CD14-positive monocyte (primary cell): Measurements from ENCODE around the gene PPP2R2D. TPM values are rescaled to one million over a fixed set of nuclear protein-coding genes. Genes with fewer than 3 reads are reported as not detected.
A peak's percentile ranks its signal among the peaks of the same experiment; 100 is the strongest.

Source experiments
- DNase-seq, 3 donors: peaks; one replicate each; pipeline ENCODE4 v3.0.0-alpha.2; 2011 to 2022
- H2AFZ ChIP-seq: 2 replicates; pipeline ENCODE4 v1.6.0; 2012; ENCODE audit warnings: mild to moderate bottlenecking, low read depth, low read length, inconsistent platforms; ENCODE audit not compliant: insufficient read depth, poor library complexity, severe bottlenecking
- H3K27ac ChIP-seq, 2 donors: 1 replicate in 1 of 2; 2 replicates in 1 of 2; pipeline ENCODE4 v1.5.1; 2012 to 2013; ENCODE audit warnings: low read length in 2 of 2, control low read depth in 1 of 2, inconsistent platforms in 1 of 2, low read depth in 1 of 2, mild to moderate bottlenecking in 1 of 2
- H3K27me3 ChIP-seq, 2 donors: one replicate each; pipeline versions ENCODE4 v1.6.0 to v1.6.1; 2011 to 2013; ENCODE audit warnings: low read length in 2 of 2; ENCODE audit not compliant: control insufficient read depth in 2 of 2, insufficient read depth in 2 of 2
- H3K36me3 ChIP-seq, 2 donors: replicated peaks in 1 of 2; 1 replicate in 1 of 2; 2 replicates in 1 of 2; pipeline versions ENCODE4 v1.5.1 to v1.6.1; 2012 to 2013; ENCODE audit warnings: low read length in 2 of 2, control low read depth in 1 of 2, inconsistent platforms in 1 of 2, mild to moderate bottlenecking in 1 of 2; ENCODE audit not compliant: insufficient read depth in 2 of 2, control insufficient read depth in 1 of 2
- H3K4me1 ChIP-seq, 2 donors: 1 replicate in 1 of 2; 2 replicates in 1 of 2; pipeline versions ENCODE4 v1.5.1 to v1.6.1; 2012 to 2013; ENCODE audit warnings: low read length in 2 of 2, control low read depth in 1 of 2, inconsistent platforms in 1 of 2, mild to moderate bottlenecking in 1 of 2, moderate library complexity in 1 of 2; ENCODE audit not compliant: insufficient read depth in 2 of 2, control insufficient read depth in 1 of 2
- H3K4me2 ChIP-seq: replicated peaks from 2 replicates; pipeline ENCODE3; 2012; ENCODE audit warnings: low read length, moderate library complexity, mild to moderate bottlenecking; ENCODE audit not compliant: poor library complexity, severe bottlenecking; ENCODE audit errors: extremely low read depth
- H3K4me3 ChIP-seq, 3 experiments: fragments of 200-600 bp in 1 of 3; sonication (generic) in 1 of 3; replicated peaks in 1 of 3; 1 replicate in 2 of 3; 2 replicates in 1 of 3; pipeline ENCODE4 v1.5.1; 2011 to 2013; ENCODE audit warnings: low read length in 3 of 3, mild to moderate bottlenecking in 3 of 3, control low read depth in 2 of 3, low read depth in 2 of 3, inconsistent platforms in 1 of 3, moderate library complexity in 1 of 3
- H3K79me2 ChIP-seq: 2 replicates; pipeline ENCODE4 v1.6.0; 2012; ENCODE audit warnings: mild to moderate bottlenecking, control low read depth, inconsistent platforms, low read length, moderate library complexity; ENCODE audit not compliant: insufficient read depth
- H3K9ac ChIP-seq: 2 replicates; pipeline ENCODE4 v1.6.0; 2017; ENCODE audit warnings: low read length, mild to moderate bottlenecking; ENCODE audit not compliant: insufficient read depth, poor library complexity, severe bottlenecking
- H3K9me3 ChIP-seq, 2 donors: replicated peaks in 1 of 2; 1 replicate in 1 of 2; 2 replicates in 1 of 2; pipeline versions ENCODE4 v1.5.1 to v1.6.1; 2012 to 2013; ENCODE audit warnings: low read length in 2 of 2, control low read depth in 1 of 2; ENCODE audit not compliant: control insufficient read depth in 1 of 2, insufficient read depth in 1 of 2
- H4K20me1 ChIP-seq: 2 replicates; pipeline ENCODE4 v1.6.0; 2012; ENCODE audit warnings: mild to moderate bottlenecking, low read length, control low read depth, moderate library complexity; ENCODE audit not compliant: insufficient read depth
- H3K27ac Mint-ChIP-seq, 7 donors: one replicate each; pipeline ENCODE4 v1.8.0; 2020; ENCODE audit warnings: mild to moderate bottlenecking in 7 of 7, mixed read lengths in 7 of 7, moderate library complexity in 6 of 7, inconsistent platforms in 2 of 7
- H3K27me3 Mint-ChIP-seq, 3 donors: one replicate each; pipeline ENCODE4 v1.8.0; 2021 to 2022; ENCODE audit warnings: low read depth in 3 of 3, mild to moderate bottlenecking in 3 of 3, mixed read lengths in 3 of 3, moderate library complexity in 3 of 3, inconsistent platforms in 1 of 3
- H3K36me3 Mint-ChIP-seq, 2 donors: one replicate each; pipeline ENCODE4 v1.8.0; 2020; ENCODE audit warnings: mixed read lengths in 2 of 2, inconsistent platforms in 1 of 2, mild to moderate bottlenecking in 1 of 2
- H3K4me1 Mint-ChIP-seq: one replicate; pipeline ENCODE4 v1.8.0; 2020; ENCODE audit warnings: mild to moderate bottlenecking, mixed read lengths
- H3K4me3 Mint-ChIP-seq, 2 donors: one replicate each; pipeline ENCODE4 v1.8.0; 2020; ENCODE audit warnings: mild to moderate bottlenecking in 2 of 2, mixed read lengths in 2 of 2, moderate library complexity in 1 of 2
- H3K9me3 Mint-ChIP-seq, 7 donors: one replicate each; pipeline ENCODE4 v1.8.0; 2020 to 2022; ENCODE audit warnings: mixed read lengths in 7 of 7, mild to moderate bottlenecking in 6 of 7, moderate library complexity in 6 of 7, inconsistent platforms in 2 of 7
- CTCF ChIP-seq: fragments of 200-600 bp; IDR thresholded peaks from one replicate; pipeline ENCODE4 v1.8.0; 2022; ENCODE audit warnings: antibody characterized with exemption, mild to moderate bottlenecking
- WGBS: methylation state at CpG from one replicate; pipeline ENCODE4 v1.1.5; 2013; ENCODE audit warnings: missing lambda C conversion rate; ENCODE audit not compliant: insufficient coverage; 5-methylcytosine and 5-hydroxymethylcytosine counted together
- intact Hi-C, 2 donors: fragments of 100-400 bp; cut with micrococcal nuclease; formaldehyde crosslinking; loops; one replicate each; pipeline versions ENCODE4 v1.15.0 to v1.15.1; 2023
- polyA plus RNA-seq, 3 donors: library from polyadenylated mRNA; depleted of rRNA in 1 of 3; unstranded in 2 of 3; stranded (reverse) in 1 of 3; fragments of 300-500 nt in 2 of 3; fragments of >200 nt in 1 of 3; fragmentation: Illumina TruSeq in 2 of 3; gene quantifications; 1 replicate in 2 of 3; 2 replicates in 1 of 3; pipeline ENCODE4 v1.2.3, GENCODE V29; 2012 to 2021

PPP2R2D gene
- polyA plus RNA-seq, 3 donors, result 12.8 to 23.5 (median 12.9) TPM

- peak overlapping the region in 3 of 7 donors; percentile 34 to 37 (median 37) for H3K27ac Mint-ChIP-seq
- no peaks in the 10 kb centered on the region for H3K27me3 Mint-ChIP-seq
- Histone ChIP-seq H3K4me3 (no peak overlapping the region), H3K79me2 (peaks cover 98% of the 10 kb centered on the region), H3K4me1 (peaks cover 5 to 23% of the 10 kb centered on the region in 2 donors), H2AFZ (no peak overlapping the region), H3K9ac (no peak overlapping the region), H3K27ac (no peak overlapping the region), H3K9me3 (peaks cover 5 to 8% of the 10 kb centered on the region in 2 donors), H3K27me3 (no peaks in the 10 kb centered on the region), H3K36me3 (peaks cover 2 to 17% of the 10 kb centered on the region in 2 donors), H3K4me2 (no peak overlapping the region), H4K20me1 (peaks cover 100% of the 10 kb centered on the region)
- no peak for TF ChIP-seq CTCF
- DNase-seq, result no peak
- H3K36me3 Mint-ChIP-seq, result peaks cover 20 to 23% of the 10 kb centered on the region in 2 donors
- peaks cover 39% of the 10 kb centered on the region for H3K4me1 Mint-ChIP-seq
- intact Hi-C loops, result no loop called here
- peak overlapping the region in 1 of 2 donors; percentile 8 for H3K4me3 Mint-ChIP-seq
- 93% methylated on average over 25 of the region's 28 CpGs for WGBS
- peaks cover 0 to 12% (median 4%) of the 10 kb centered on the region in 7 donors for H3K9me3 Mint-ChIP-seq
These were observed 26.2 kb downstream of the PPP2R2D start for GRCh38 chr10:131926743-131927595.

GRCh38 chr10:131928248-131929095 lies 27.7 kb downstream of the PPP2R2D start:
- Histone ChIP-seq H3K4me1 (peaks cover 5 to 23% of the 10 kb centered on the region in 2 donors), H3K27ac (peak overlapping the region in 1 of 2 donors; percentile 35), H4K20me1 (peaks cover 100% of the 10 kb centered on the region), H2AFZ (no peak overlapping the region), H3K27me3 (no peaks in the 10 kb centered on the region), H3K79me2 (peaks cover 98% of the 10 kb centered on the region), H3K4me2 (no peak overlapping the region), H3K9ac (no peak overlapping the region), H3K4me3 (no peak overlapping the region), H3K36me3 (peaks cover 2 to 23% of the 10 kb centered on the region in 2 donors), H3K9me3 (peaks cover 5% of the 10 kb centered on the region in 2 donors)
- Mint-ChIP-seq H3K27ac (peak overlapping the region in 5 of 7 donors; percentile 52 to 91 (median 75)), H3K4me3 (peak overlapping the region in 1 of 2 donors; percentile 43), H3K36me3 (peaks cover 20 to 28% of the 10 kb centered on the region in 2 donors), H3K27me3 (no peaks in the 10 kb centered on the region), H3K9me3 (peaks cover 0 to 12% (median 4%) of the 10 kb centered on the region in 7 donors), H3K4me1 (peaks cover 38% of the 10 kb centered on the region)
- DNase-seq, result no peak
- WGBS, result 25% methylated on average over 13 of the region's 18 CpGs
- intact Hi-C loops, result no loop called here
- no peak for TF ChIP-seq CTCF
